ENCODE results near the gene RAX. TPM values are rescaled to one million over a fixed set of nuclear protein-coding genes. Genes with fewer than 3 reads are reported as not detected.
"Not testable (repeated sequence)": the region's sequence is repeated elsewhere in the genome, so short reads cannot be mapped to it uniquely, and the experiment has no call there.

Gene RAX
- total RNA-seq, 2 donors from 2014 or later, result not detected

DNA sequence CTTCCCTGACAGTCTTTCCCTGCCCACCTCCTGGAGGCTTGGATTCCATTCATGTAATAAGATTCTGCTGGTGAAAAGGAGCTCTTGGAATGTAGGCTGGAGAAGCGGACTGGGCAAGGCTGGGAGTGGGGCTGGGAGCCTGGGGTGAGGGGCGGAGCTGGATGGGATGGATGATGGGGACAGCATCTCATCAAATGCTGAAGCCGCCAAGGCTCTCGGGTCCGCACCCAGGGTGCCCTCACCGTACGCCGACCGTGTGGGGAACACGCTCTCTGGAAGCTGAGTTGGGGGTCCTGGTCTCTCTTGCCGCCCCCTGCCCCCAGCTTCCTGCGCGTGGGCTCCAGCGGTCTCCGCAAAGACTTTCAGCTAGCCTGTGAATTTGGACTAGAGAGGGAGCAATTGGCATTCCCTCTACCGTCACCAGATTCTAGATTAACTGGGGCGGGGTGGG, 9.1 kb downstream of the RAX start:
- TF ChIP-seq CTCF (IDR thresholded peaks at IDR 0.05), result no peak
- Histone ChIP-seq H3K27ac (no peak overlapping the region), H3K36me3 (no peaks in the 10 kb centered on the region), H3K9me3 (no peaks in the 10 kb centered on the region), H3K4me1 (ENCODE audit: control insufficient read depth in 1 of 2, low read depth in 2 of 2) (peaks cover 4 to 14% of the 10 kb centered on the region in 2 donors), H3K27me3 (replicated peaks; ENCODE audit: insufficient read depth) (peaks cover 10% of the 10 kb centered on the region), H3K4me3 (no peak overlapping the region)
- no peak for ATAC-seq (ENCODE audit: insufficient number of reproducible peaks, low FRiP score, low read depth)
- DNase-seq (ENCODE audit: low spot score), result no peak

DNA sequence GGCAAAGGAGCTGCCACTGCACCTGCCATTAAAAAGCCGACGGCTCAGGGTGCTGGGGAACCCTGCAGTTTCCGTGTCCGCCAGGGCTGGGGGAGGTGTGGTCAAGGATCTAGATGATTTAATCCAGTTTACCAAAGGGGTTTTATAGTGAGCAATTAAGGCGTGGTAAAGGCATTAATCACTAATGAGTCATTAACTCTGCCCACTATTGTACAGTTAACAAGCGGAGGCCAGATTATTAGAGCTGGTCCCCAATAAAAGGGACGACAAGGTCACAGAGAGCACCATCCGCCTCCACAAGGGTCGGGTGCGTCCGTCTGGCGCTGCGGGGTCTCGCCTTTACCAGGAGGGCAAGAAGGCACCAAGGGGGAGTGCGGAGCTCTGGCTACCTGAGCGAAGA, 9.6 kb downstream of the RAX start:
- peaks cover under 1 to 10% of the 10 kb centered on the region in 2 donors for H3K4me1 ChIP-seq (ENCODE audit: control insufficient read depth in 1 of 2, low read depth in 2 of 2)
- H3K9me3 ChIP-seq, result no peaks in the 10 kb centered on the region
- no peak overlapping the region for H3K27ac ChIP-seq
- no peak overlapping the region for H3K4me3 ChIP-seq
- H3K36me3 ChIP-seq, result no peaks in the 10 kb centered on the region
- ATAC-seq (ENCODE audit: insufficient number of reproducible peaks, low FRiP score, low read depth), result no peak
- TF ChIP-seq CTCF (IDR thresholded peaks at IDR 0.05), result no peak
- H3K27me3 ChIP-seq (replicated peaks; ENCODE audit: insufficient read depth), result peaks cover 9% of the 10 kb centered on the region
- no peak for DNase-seq (ENCODE audit: low spot score)

DNA sequence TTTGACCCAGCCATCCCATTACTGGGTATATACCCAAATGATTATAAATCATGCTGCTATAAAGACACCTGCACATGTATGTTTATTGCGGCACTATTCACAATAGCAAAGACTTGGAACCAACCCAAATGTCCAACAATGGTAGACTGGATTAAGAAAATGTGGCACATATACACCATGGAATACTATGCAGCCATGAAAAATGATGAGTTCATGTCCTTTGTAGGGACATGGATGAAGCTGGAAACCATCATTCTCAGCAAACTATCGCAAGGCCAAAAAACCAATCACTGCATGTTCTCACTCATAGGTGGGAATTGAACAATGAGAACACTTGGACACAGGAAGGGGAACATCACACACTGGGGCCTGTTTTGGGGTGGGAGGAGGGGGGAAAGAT, 11.0 kb downstream of the RAX start:
- ATAC-seq (ENCODE audit: insufficient number of reproducible peaks, low FRiP score, low read depth); H3K9me3 ChIP-seq; H3K27ac ChIP-seq; H3K36me3 ChIP-seq; H3K27me3 ChIP-seq (replicated peaks; ENCODE audit: insufficient read depth); DNase-seq (ENCODE audit: low spot score); H3K4me3 ChIP-seq; H3K4me1 ChIP-seq (ENCODE audit: control insufficient read depth in 1 of 2, low read depth in 2 of 2): not testable (repeated sequence)

- H3K9me3 ChIP-seq; DNase-seq (ENCODE audit: low spot score); H3K4me1 ChIP-seq (ENCODE audit: control insufficient read depth in 1 of 2, low read depth in 2 of 2); ATAC-seq (ENCODE audit: insufficient number of reproducible peaks, low FRiP score, low read depth); H3K36me3 ChIP-seq; H3K27me3 ChIP-seq (replicated peaks; ENCODE audit: insufficient read depth); H3K4me3 ChIP-seq; H3K27ac ChIP-seq: not testable (repeated sequence)
Observed at GRCh38 chr18:59261842-59262241, 11.4 kb downstream of the RAX start.

DNA sequence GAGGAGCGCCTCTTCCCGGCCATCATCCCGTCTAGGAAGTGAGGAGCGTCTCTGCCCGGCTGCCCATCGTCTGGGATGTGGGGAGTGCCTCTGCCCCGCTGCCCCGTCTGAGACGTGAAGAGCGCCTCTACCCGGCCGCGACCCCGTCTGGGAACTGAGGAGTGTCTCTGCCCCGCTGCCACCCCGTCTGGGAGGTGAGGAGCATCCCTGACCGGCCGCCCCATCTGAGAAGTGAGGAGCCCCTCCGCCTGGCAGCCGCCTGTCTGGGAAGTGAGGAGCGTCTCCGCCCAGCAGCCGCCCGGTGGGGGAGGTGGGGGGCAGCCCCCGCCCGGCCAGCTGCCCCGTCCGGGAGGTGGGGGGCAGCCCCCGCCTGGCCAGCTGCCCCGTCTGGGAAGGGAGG, 17.8 kb downstream of the RAX start:
- H3K9me3 ChIP-seq; H3K36me3 ChIP-seq; H3K4me1 ChIP-seq (ENCODE audit: control insufficient read depth in 1 of 2, low read depth in 2 of 2); H3K27me3 ChIP-seq (replicated peaks; ENCODE audit: insufficient read depth); H3K4me3 ChIP-seq; ATAC-seq (ENCODE audit: insufficient number of reproducible peaks, low FRiP score, low read depth); DNase-seq (ENCODE audit: low spot score); H3K27ac ChIP-seq: not testable (repeated sequence)

GRCh38 chr18:59249199-59249774, 24.0 kb downstream of the RAX start:
- peak; percentile 54 for TF ChIP-seq CTCF (IDR thresholded peaks at IDR 0.05)
- Histone ChIP-seq H3K36me3 (no peaks in the 10 kb centered on the region), H3K27ac (no peak overlapping the region), H3K4me3 (no peak overlapping the region), H3K4me1 (ENCODE audit: control insufficient read depth in 1 of 2, low read depth in 2 of 2) (no peaks in the 10 kb centered on the region), H3K27me3 (replicated peaks; ENCODE audit: insufficient read depth) (no peaks in the 10 kb centered on the region), H3K9me3 (no peaks in the 10 kb centered on the region)
- no peak for ATAC-seq (ENCODE audit: insufficient number of reproducible peaks, low FRiP score, low read depth)
- DNase-seq (ENCODE audit: low spot score), result no peak

DNA sequence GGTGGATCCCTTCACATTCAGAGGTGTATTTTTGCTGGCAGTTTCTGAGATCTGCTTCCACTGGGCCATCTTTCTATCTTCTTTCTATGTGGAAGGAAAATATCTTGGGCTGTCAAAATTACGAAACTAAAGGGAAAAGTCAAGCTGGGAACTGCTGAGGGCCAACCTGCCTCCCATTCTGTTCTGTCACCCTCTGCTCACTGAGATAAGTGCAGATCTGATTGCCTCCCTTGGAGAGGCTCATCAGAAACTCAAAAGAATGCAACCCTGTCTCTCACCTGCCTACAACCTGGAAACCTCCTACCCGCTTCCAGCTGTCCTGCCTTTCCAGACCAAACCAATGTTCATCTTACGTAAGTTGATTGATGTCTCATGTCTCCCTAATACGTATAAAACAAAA, 26.5 kb downstream of the RAX start:
- Histone ChIP-seq H3K4me3 (no peak overlapping the region), H3K27ac (no peak overlapping the region), H3K27me3 (replicated peaks; ENCODE audit: insufficient read depth) (no peaks in the 10 kb centered on the region), H3K4me1 (ENCODE audit: control insufficient read depth in 1 of 2, low read depth in 2 of 2) (no peaks in the 10 kb centered on the region), H3K9me3 (no peaks in the 10 kb centered on the region), H3K36me3 (no peaks in the 10 kb centered on the region)
- DNase-seq (ENCODE audit: low spot score), result no peak
- TF ChIP-seq CTCF (IDR thresholded peaks at IDR 0.05), result no peak
- no peak for ATAC-seq (ENCODE audit: insufficient number of reproducible peaks, low FRiP score, low read depth)

Measured in thoracic aorta (tissue), 2 donors.